Hepatocyte (in vitro differentiated cells): Measurements from ENCODE around the gene NSMF. TPM values are rescaled to one million over a fixed set of nuclear protein-coding genes. Genes with fewer than 3 reads are reported as not detected.

ENCODE experiments used
- DNase-seq: peaks from one replicate; pipeline ENCODE4 v3.0.0-alpha.2; 2016; ENCODE audit warnings: low spot score
- H2AFZ ChIP-seq: fragments of 200-600 bp; sonication (generic); 2 replicates; pipeline ENCODE4 v1.6.0; 2016; ENCODE audit warnings: antibody characterized with exemption, mild to moderate bottlenecking
- H3K27ac ChIP-seq: fragments of 200-600 bp; sonication (generic); 2 replicates; pipeline ENCODE4 v1.5.1; 2016; ENCODE audit warnings: mild to moderate bottlenecking
- H3K27me3 ChIP-seq: fragments of 200-600 bp; sonication (generic); 2 replicates; pipeline ENCODE4 v1.6.1; 2016
- H3K36me3 ChIP-seq: fragments of 200-600 bp; sonication (generic); replicated peaks from 2 replicates; pipeline ENCODE4 v1.5.1; 2016; ENCODE audit warnings: low read depth; ENCODE audit not compliant: insufficient read depth
- H3K4me1 ChIP-seq: fragments of 200-600 bp; sonication (generic); 2 replicates; pipeline ENCODE4 v1.5.1; 2016; ENCODE audit warnings: mild to moderate bottlenecking, moderate library complexity; ENCODE audit not compliant: insufficient read depth
- H3K4me2 ChIP-seq: fragments of 200-600 bp; sonication (generic); 2 replicates; pipeline ENCODE4 v1.6.0; 2016
- H3K4me3 ChIP-seq: fragments of 200-600 bp; sonication (generic); 2 replicates; pipeline ENCODE4 v1.5.1; 2016; ENCODE audit warnings: mild to moderate bottlenecking
- H3K79me2 ChIP-seq: fragments of 200-600 bp; sonication (generic); 2 replicates; pipeline ENCODE4 v1.6.0; 2017; ENCODE audit warnings: mild to moderate bottlenecking
- H3K9me2 ChIP-seq: fragments of 200-600 bp; sonication (generic); replicated peaks from 2 replicates; pipeline ENCODE4 v1.6.0; 2017; ENCODE audit warnings: mild to moderate bottlenecking; ENCODE audit not compliant: insufficient read depth
- H3K9me3 ChIP-seq: fragments of 200-600 bp; sonication (generic); 2 replicates; pipeline ENCODE4 v1.5.1; 2016; ENCODE audit warnings: low read depth, mild to moderate bottlenecking
- H4K20me1 ChIP-seq: fragments of 200-600 bp; sonication (generic); 2 replicates; pipeline ENCODE4 v1.6.0; 2016; ENCODE audit warnings: mild to moderate bottlenecking; ENCODE audit not compliant: insufficient read depth, poor library complexity, severe bottlenecking
- EZH2 ChIP-seq: fragments of 200-600 bp; sonication (generic); IDR thresholded peaks from 2 replicates; pipeline ENCODE4 v1.6.1; 2016; ENCODE audit warnings: antibody characterized with exemption, mild to moderate bottlenecking, borderline replicate concordance
- EZH2phosphoT487 ChIP-seq: fragments of 200-600 bp; sonication (generic); IDR thresholded peaks from one replicate; pipeline ENCODE4 v1.6.1; 2018; ENCODE audit warnings: antibody characterized with exemption, mild to moderate bottlenecking, low read depth, moderate library complexity; ENCODE audit not compliant: unreplicated experiment, severe bottlenecking
- WGBS: methylation state at CpG from one replicate; pipeline ENCODE4 v1.1.6; 2016; ENCODE audit warnings: low lambda C conversion rate; ENCODE audit errors: missing lambda C conversion rate; 5-methylcytosine and 5-hydroxymethylcytosine counted together
- polyA plus RNA-seq: library from polyadenylated mRNA; unstranded; fragments of >200 nt; fragmentation: Nextera tagmentation; extraction: Ambion mirVana; gene quantifications from 2 replicates; pipeline ENCODE4 v1.2.1, GENCODE V29; 2016
- total RNA-seq: library from RNA; depleted of rRNA; stranded (reverse); fragments of >200 nt; gene quantifications from 2 replicates; pipeline ENCODE4 v1.2.3, GENCODE V29; 2014
- TF ChIP-seq, protein P1 (sequence below): fragments of 200-600 bp; sonication (generic); IDR thresholded peaks from 2 replicates; pipeline ENCODE4 v1.5.1; 2016; ENCODE audit warnings: antibody characterized with exemption, mild to moderate bottlenecking; ENCODE audit not compliant: poor library complexity

Gene NSMF
- total and polyA plus RNA-seq, 2 experiments from 2014 or later = 39.5 to 51.6 TPM

DNA sequence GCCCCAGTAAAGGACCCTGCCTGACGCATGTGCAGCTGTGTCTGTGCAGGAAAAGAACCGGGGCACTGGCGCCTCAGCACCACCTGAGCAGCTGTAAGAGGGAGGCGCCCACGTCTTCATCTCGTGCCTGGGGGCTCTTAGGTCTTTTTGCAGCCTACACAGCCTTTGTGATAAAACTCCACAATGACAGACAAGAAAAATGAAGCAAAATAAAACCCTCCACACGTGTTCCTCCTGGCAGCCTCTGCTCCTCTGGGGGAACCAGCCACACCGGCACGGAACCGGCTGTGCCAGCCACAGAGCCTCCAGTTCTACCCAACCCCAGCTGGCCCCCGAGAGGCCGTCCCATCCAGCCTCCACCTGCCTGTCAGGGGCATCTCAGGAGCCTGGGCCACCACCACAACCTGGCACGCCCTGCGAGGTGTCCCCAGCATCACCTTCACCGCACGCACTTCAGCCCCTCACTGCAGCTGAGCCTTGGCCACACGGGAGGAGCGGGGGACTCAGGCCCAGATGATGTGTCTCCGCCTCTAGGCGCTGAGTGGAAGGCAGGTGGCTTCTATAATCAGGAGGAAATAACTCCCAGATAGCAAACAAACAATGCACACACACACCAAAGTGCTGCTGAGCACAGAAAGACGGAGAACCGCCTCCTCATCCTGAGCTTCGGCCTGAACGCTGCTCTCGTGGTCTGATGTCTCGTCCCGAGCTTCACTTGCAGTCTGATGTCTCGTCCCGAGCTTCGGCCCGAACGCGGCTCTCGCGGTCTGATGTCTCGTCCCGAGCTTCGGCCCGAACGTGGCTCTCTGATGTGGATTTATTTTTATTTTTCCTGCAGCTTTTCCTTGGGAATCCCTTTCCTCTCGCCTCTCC lies 28.6 kb upstream of the NSMF start:
- Histone ChIP-seq H3K4me3 (no peak overlapping the region), H3K4me1 (no peaks in the 10 kb centered on the region), H4K20me1 (no peaks in the 10 kb centered on the region), H3K36me3 (no peaks in the 10 kb centered on the region), H3K27ac (no peak overlapping the region), H3K27me3 (no peaks in the 10 kb centered on the region), H3K79me2 (no peaks in the 10 kb centered on the region), H3K9me2 (no peaks in the 10 kb centered on the region), H3K4me2 (no peak overlapping the region), H2AFZ (no peak overlapping the region), H3K9me3 (no peaks in the 10 kb centered on the region)
- TF ChIP-seq EZH2phosphoT487 = no peak
- TF ChIP-seq, protein P1, sequence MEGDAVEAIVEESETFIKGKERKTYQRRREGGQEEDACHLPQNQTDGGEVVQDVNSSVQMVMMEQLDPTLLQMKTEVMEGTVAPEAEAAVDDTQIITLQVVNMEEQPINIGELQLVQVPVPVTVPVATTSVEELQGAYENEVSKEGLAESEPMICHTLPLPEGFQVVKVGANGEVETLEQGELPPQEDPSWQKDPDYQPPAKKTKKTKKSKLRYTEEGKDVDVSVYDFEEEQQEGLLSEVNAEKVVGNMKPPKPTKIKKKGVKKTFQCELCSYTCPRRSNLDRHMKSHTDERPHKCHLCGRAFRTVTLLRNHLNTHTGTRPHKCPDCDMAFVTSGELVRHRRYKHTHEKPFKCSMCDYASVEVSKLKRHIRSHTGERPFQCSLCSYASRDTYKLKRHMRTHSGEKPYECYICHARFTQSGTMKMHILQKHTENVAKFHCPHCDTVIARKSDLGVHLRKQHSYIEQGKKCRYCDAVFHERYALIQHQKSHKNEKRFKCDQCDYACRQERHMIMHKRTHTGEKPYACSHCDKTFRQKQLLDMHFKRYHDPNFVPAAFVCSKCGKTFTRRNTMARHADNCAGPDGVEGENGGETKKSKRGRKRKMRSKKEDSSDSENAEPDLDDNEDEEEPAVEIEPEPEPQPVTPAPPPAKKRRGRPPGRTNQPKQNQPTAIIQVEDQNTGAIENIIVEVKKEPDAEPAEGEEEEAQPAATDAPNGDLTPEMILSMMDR = no peak
- TF ChIP-seq EZH2 = no peak
- DNase-seq = no peak
- WGBS = 86% methylated on average over 41 of the region's 41 CpGs

GRCh38 chr9:137486545-137487453 lies 27.7 kb upstream of the NSMF start:
- Histone ChIP-seq H3K9me3 (no peaks in the 10 kb centered on the region), H3K4me1 (no peaks in the 10 kb centered on the region), H3K36me3 (no peaks in the 10 kb centered on the region), H3K4me3 (no peak overlapping the region), H3K79me2 (no peaks in the 10 kb centered on the region), H3K27ac (no peak overlapping the region), H3K4me2 (no peak overlapping the region), H4K20me1 (no peaks in the 10 kb centered on the region), H3K27me3 (no peaks in the 10 kb centered on the region), H2AFZ (no peak overlapping the region), H3K9me2 (no peaks in the 10 kb centered on the region)
- DNase-seq = no peak
- TF ChIP-seq EZH2 (no peak), EZH2phosphoT487 (no peak)
- TF ChIP-seq, protein P1 = no peak
- WGBS = 93% methylated on average over 33 of the region's 35 CpGs

- Histone ChIP-seq H3K27me3 (no peaks in the 10 kb centered on the region), H3K36me3 (no peaks in the 10 kb centered on the region), H3K79me2 (no peaks in the 10 kb centered on the region), H3K9me2 (no peaks in the 10 kb centered on the region), H3K4me3 (no peak overlapping the region), H2AFZ (no peak overlapping the region), H3K27ac (no peak overlapping the region), H4K20me1 (no peaks in the 10 kb centered on the region), H3K9me3 (no peaks in the 10 kb centered on the region), H3K4me2 (no peak overlapping the region), H3K4me1 (no peaks in the 10 kb centered on the region)
- 93% methylated on average over 15 of the region's 15 CpGs for WGBS
- TF ChIP-seq EZH2 = no peak
- TF ChIP-seq, protein P1 = no peak
- TF ChIP-seq EZH2phosphoT487 = no peak
- no peak for DNase-seq
Observed at GRCh38 chr9:137486141-137486490, 27.0 kb upstream of the NSMF start.
